GM23338 (cell line): ENCODE measurements around the gene EAF2. TPM values are rescaled to one million over a fixed set of nuclear protein-coding genes. Genes with fewer than 3 reads are reported as not detected.

Experiments used
- ATAC-seq: fragments of 200-7000 bp; cut with Tn5 transposase; 3 replicates; pipeline ENCODE4 v1.9.1; 2020
- DNase-seq: peaks from one replicate; pipeline ENCODE4 v3.0.0-alpha.2; 2015; ENCODE audit warnings: low spot score
- H2AFZ ChIP-seq: fragments of 200-600 bp; sonication (generic); 2 replicates; pipeline ENCODE4 v1.8.0; 2016; ENCODE audit warnings: antibody characterized with exemption, mild to moderate bottlenecking, moderate library complexity
- H3F3A ChIP-seq: fragments of 200-600 bp; sonication (generic); replicated peaks from 2 replicates; pipeline ENCODE4 v1.8.0; 2017; ENCODE audit warnings: antibody characterized with exemption, mixed run types, low read depth
- H3K27ac ChIP-seq: fragments of 200-600 bp; sonication (generic); 2 replicates; pipeline ENCODE4 v1.6.1; 2016; ENCODE audit warnings: low read depth
- H3K27me3 ChIP-seq: fragments of 200-600 bp; sonication (generic); 2 replicates; pipeline ENCODE4 v1.8.0; 2016; ENCODE audit warnings: mild to moderate bottlenecking, mixed run types, moderate library complexity; ENCODE audit not compliant: insufficient read depth
- H3K36me3 ChIP-seq: fragments of 200-600 bp; sonication (generic); 2 replicates; pipeline ENCODE4 v1.8.0; 2016; ENCODE audit warnings: mild to moderate bottlenecking; ENCODE audit not compliant: insufficient read depth
- H3K4me1 ChIP-seq: fragments of 200-600 bp; sonication (generic); 2 replicates; pipeline ENCODE4 v1.8.0; 2016; ENCODE audit warnings: mild to moderate bottlenecking, moderate library complexity; ENCODE audit not compliant: insufficient read depth
- H3K4me2 ChIP-seq: fragments of 200-600 bp; sonication (generic); 2 replicates; pipeline ENCODE4 v1.7.1; 2017; ENCODE audit warnings: mixed run types
- H3K4me3 ChIP-seq: fragments of 200-600 bp; sonication (generic); 2 replicates; pipeline ENCODE4 v1.6.1; 2016; ENCODE audit warnings: mixed run types
- H3K79me2 ChIP-seq: fragments of 200-600 bp; sonication (generic); replicated peaks from 2 replicates; pipeline ENCODE4 v1.8.0; 2017; ENCODE audit warnings: mild to moderate bottlenecking; ENCODE audit not compliant: insufficient read depth
- H3K9me2 ChIP-seq: fragments of 200-600 bp; sonication (generic); 2 replicates; pipeline ENCODE4 v1.8.0; 2017; ENCODE audit not compliant: insufficient read depth
- H4K20me1 ChIP-seq: fragments of 200-600 bp; sonication (generic); replicated peaks from 2 replicates; pipeline ENCODE4 v1.8.0; 2017; ENCODE audit warnings: mild to moderate bottlenecking; ENCODE audit not compliant: insufficient read depth
- H3K27ac Mint-ChIP-seq: 2 replicates; pipeline ENCODE4 v1.8.0; 2020; ENCODE audit warnings: inconsistent platforms, mild to moderate bottlenecking, moderate library complexity, mixed read lengths
- H3K27me3 Mint-ChIP-seq: 3 replicates; pipeline ENCODE4 v1.8.0; 2022; ENCODE audit warnings: low read depth, mild to moderate bottlenecking, moderate library complexity, mixed read lengths, inconsistent platforms; ENCODE audit not compliant: insufficient read depth, poor library complexity
- H3K36me3 Mint-ChIP-seq: 3 replicates; pipeline ENCODE4 v1.8.0; 2021; ENCODE audit warnings: low read depth, mild to moderate bottlenecking, inconsistent platforms, moderate library complexity, mixed read lengths
- H3K4me1 Mint-ChIP-seq: 3 replicates; pipeline ENCODE4 v1.8.0; 2020; ENCODE audit warnings: mild to moderate bottlenecking, inconsistent platforms, mixed read lengths
- H3K4me3 Mint-ChIP-seq: 3 replicates; pipeline ENCODE4 v1.8.0; 2021; ENCODE audit warnings: moderate library complexity, mild to moderate bottlenecking, inconsistent platforms, mixed read lengths
- H3K9me3 Mint-ChIP-seq: 3 replicates; pipeline ENCODE4 v1.8.0; 2020; ENCODE audit warnings: moderate library complexity, mild to moderate bottlenecking, inconsistent platforms, mixed read lengths
- CREB1 ChIP-seq: fragments of 250-450 bp; sonication (Bioruptor Pico); IDR thresholded peaks from 2 replicates; pipeline ENCODE4 v1.5.0; 2020; ENCODE audit warnings: low read depth, mild to moderate bottlenecking, moderate library complexity
- CTCF ChIP-seq, 2 experiments: fragments of 200-600 bp in 1 of 2; sonication (generic) in 1 of 2; conservative IDR thresholded peaks; 2 replicates each; pipeline versions ENCODE4 v1.5.1 to v1.6.1; 2016 to 2017; ENCODE audit warnings: antibody characterized with exemption in 2 of 2, low read depth in 2 of 2, mild to moderate bottlenecking in 2 of 2, moderate library complexity in 1 of 2
- ETS1 ChIP-seq: IDR thresholded peaks from 2 replicates; pipeline ENCODE4 v1.6.1; 2016; ENCODE audit warnings: antibody characterized with exemption
- EZH2phosphoT487 ChIP-seq: fragments of 200-600 bp; sonication (generic); IDR thresholded peaks from one replicate; pipeline ENCODE4 v1.8.1; 2018; ENCODE audit warnings: antibody characterized with exemption; ENCODE audit not compliant: unreplicated experiment
- JUNB ChIP-seq: IDR thresholded peaks from one replicate; pipeline ENCODE4 v1.6.1; 2016; ENCODE audit warnings: antibody characterized with exemption; ENCODE audit not compliant: unreplicated experiment
- REST ChIP-seq: IDR thresholded peaks from one replicate; pipeline ENCODE4 v1.6.1; 2018; ENCODE audit warnings: antibody characterized with exemption; ENCODE audit not compliant: unreplicated experiment
- STAT1 ChIP-seq: IDR thresholded peaks from one replicate; pipeline ENCODE4 v1.6.1; 2016; ENCODE audit warnings: antibody characterized with exemption; ENCODE audit not compliant: unreplicated experiment
- ZNF114 ChIP-seq: fragments of 250-450 bp; sonication (Bioruptor Pico); IDR thresholded peaks from 2 replicates; pipeline ENCODE4 v1.5.0; 2020; ENCODE audit warnings: mild to moderate bottlenecking, moderate library complexity
- ZNF331 ChIP-seq: fragments of 250-450 bp; sonication (Bioruptor Pico); IDR thresholded peaks from 2 replicates; pipeline ENCODE4 v1.5.0; 2020; ENCODE audit warnings: low read depth, mild to moderate bottlenecking, moderate library complexity
- ZNF462 ChIP-seq: fragments of 250-450 bp; sonication (Bioruptor Pico); IDR thresholded peaks from 2 replicates; pipeline ENCODE4 v1.5.0; 2020; ENCODE audit warnings: mild to moderate bottlenecking, moderate library complexity
- polyA plus RNA-seq: library from polyadenylated mRNA; unstranded; fragments of >200 nt; fragmentation: Nextera tagmentation; extraction: Ambion mirVana; gene quantifications from 2 replicates; pipeline ENCODE4 v1.2.1, GENCODE V29; 2016
- total RNA-seq: library from RNA; depleted of rRNA; stranded (reverse); fragments of >200 nt; shearing (Covaris generic); gene quantifications from 2 replicates; pipeline ENCODE4 v1.2.3, GENCODE V29; 2014

EAF2 gene
- total and polyA plus RNA-seq, 2 experiments from 2014 or later, result 5.7 to 14.7 TPM

- TF ChIP-seq ETS1, result no peak
- no peak for TF ChIP-seq JUNB
- no peak for TF ChIP-seq REST
- TF ChIP-seq ZNF331 (CRISPR knock-in tag), result no peak
- TF ChIP-seq EZH2phosphoT487, result no peak
- TF ChIP-seq CREB1, result no peak
- no peak for TF ChIP-seq CTCF (conservative IDR thresholded peaks at IDR 0.05; ENCODE audit: low read depth in 2 of 2)
- no peak for TF ChIP-seq ZNF114 (CRISPR knock-in tag)
Measured at GRCh38 chr3:121924734-121925133, 89.7 kb downstream of the EAF2 start (continued).

GRCh38 chr3:121926380-121926779 is 91.4 kb downstream of the EAF2 start:
- H3K4me1 Mint-ChIP-seq, result no peaks in the 10 kb centered on the region

More at GRCh38 chr3:121926380-121926779, 91.4 kb downstream of the EAF2 start:
- no peaks in the 10 kb centered on the region for H3K9me3 Mint-ChIP-seq
- H3K27me3 ChIP-seq, result no peaks in the 10 kb centered on the region
- ATAC-seq (no peak), DNase-seq (no peak)
- H3K36me3 ChIP-seq, result no peaks in the 10 kb centered on the region; the same call in 1 of the 2 replicates
- H3K27ac ChIP-seq, result no peak overlapping the region
- H2AFZ ChIP-seq, result no peak overlapping the region
- H3K27me3 Mint-ChIP-seq, result no peaks in the 10 kb centered on the region
- no peaks in the 10 kb centered on the region for H4K20me1 ChIP-seq
- H3K79me2 ChIP-seq, result no peaks in the 10 kb centered on the region
- no peak for TF ChIP-seq ZNF114 (CRISPR knock-in tag)
- TF ChIP-seq ZNF462 (CRISPR knock-in tag), result no peak
- no peak for TF ChIP-seq JUNB
- no peak for TF ChIP-seq STAT1
- TF ChIP-seq ZNF331 (CRISPR knock-in tag), result no peak
- TF ChIP-seq CTCF (conservative IDR thresholded peaks at IDR 0.05; ENCODE audit: low read depth in 2 of 2), result no peak
- no peak for TF ChIP-seq EZH2phosphoT487
- H3K4me3 Mint-ChIP-seq, result no peak overlapping the region
- no peak overlapping the region for H3K4me3 ChIP-seq
- H3F3A ChIP-seq, result no peaks in the 10 kb centered on the region
- H3K4me2 ChIP-seq, result no peak overlapping the region
- no peaks in the 10 kb centered on the region; the same call in 1 of the 2 replicates for H3K9me2 ChIP-seq
- H3K36me3 Mint-ChIP-seq, result peaks cover 15% of the 10 kb centered on the region; the same call in 2 of the 3 replicates
- H3K4me1 ChIP-seq, result no peaks in the 10 kb centered on the region
- H3K27ac Mint-ChIP-seq, result no peak overlapping the region
